IMR-90 (cell line): ENCODE data around the gene MAK. TPM values are rescaled to one million over a fixed set of nuclear protein-coding genes. Genes with fewer than 3 reads are reported as not detected.

Source experiments
- ATAC-seq: fragments of 200-7000 bp; cut with Tn5 transposase; 2 replicates; pipeline ENCODE4 v1.9.1; 2020; ENCODE audit warnings: low read depth, mild to moderate bottlenecking, moderate library complexity
- BruUV-seq: library from RNA; stranded (reverse); fragments of 400-500 nt; replicated peaks from 2 replicates; lab custom pipeline; 2021; lab: Mats Ljungman, UMichigan
- CTCF ChIA-PET: fragments of 300-600 bp; formaldehyde crosslinking; extraction: SDS; loops from one replicate; lab custom pipeline; 2021; ENCODE audit warnings: antibody characterized with exemption; lab: Yijun Ruan, JAX
- POLR2A ChIA-PET: fragments of 300-600 bp; sonication (Branson Sonifier 250); formaldehyde crosslinking; loops from one replicate; lab custom pipeline; 2022; ENCODE audit warnings: antibody characterized with exemption; ENCODE audit not compliant: unreplicated experiment; lab: Charles Lee
- DNase-seq: peaks from one replicate; pipeline ENCODE4 v3.0.0; 2013
- H2AFZ ChIP-seq: replicated peaks from 2 replicates; pipeline ENCODE3; 2013; ENCODE audit warnings: low read length, mild to moderate bottlenecking; ENCODE audit not compliant: poor library complexity
- H2AK5ac ChIP-seq: 2 replicates; pipeline ENCODE4 v1.6.1; 2013; ENCODE audit warnings: low read depth, low read length, inconsistent platforms
- H2AK9ac ChIP-seq: replicated peaks from 2 replicates; pipeline ENCODE3; 2013; ENCODE audit warnings: mild to moderate bottlenecking, low read depth, low read length, moderate library complexity; ENCODE audit not compliant: poor library complexity
- H2BK120ac ChIP-seq: 2 replicates; pipeline ENCODE4 v1.6.1; 2013; ENCODE audit warnings: low read depth, low read length, inconsistent platforms
- H2BK15ac ChIP-seq: 3 replicates; pipeline ENCODE4 v1.6.1; 2013; ENCODE audit warnings: low read depth, low read length, inconsistent platforms
- H2BK20ac ChIP-seq: 2 replicates; pipeline ENCODE4 v1.6.1; 2013; ENCODE audit warnings: low read depth, mild to moderate bottlenecking, inconsistent platforms, low read length, moderate library complexity
- H2BK5ac ChIP-seq: 2 replicates; pipeline ENCODE4 v1.6.1; 2013; ENCODE audit warnings: mild to moderate bottlenecking, low read depth, low read length, inconsistent platforms; ENCODE audit not compliant: poor library complexity, severe bottlenecking
- H3K14ac ChIP-seq: replicated peaks from 2 replicates; pipeline ENCODE4 v1.6.1; 2013; ENCODE audit warnings: low read depth, low read length, inconsistent platforms
- H3K18ac ChIP-seq: 2 replicates; pipeline ENCODE4 v1.6.1; 2013; ENCODE audit warnings: low read depth, low read length, control low read depth
- H3K23ac ChIP-seq: 2 replicates; pipeline ENCODE4 v1.6.1; 2013; ENCODE audit warnings: low read depth, low read length, inconsistent platforms
- H3K27ac ChIP-seq: 2 replicates; pipeline ENCODE4 v1.5.1; 2013; ENCODE audit warnings: mild to moderate bottlenecking, control low read depth, low read length; ENCODE audit not compliant: insufficient read depth
- H3K27me3 ChIP-seq: 2 replicates; pipeline ENCODE4 v1.6.1; 2013; ENCODE audit warnings: low read length; ENCODE audit not compliant: control insufficient read depth, insufficient read depth
- H3K36me3 ChIP-seq: 2 replicates; pipeline ENCODE4 v1.6.1; 2013; ENCODE audit warnings: low read length, mixed read lengths; ENCODE audit not compliant: control insufficient read depth, insufficient read depth
- H3K4ac ChIP-seq: 2 replicates; pipeline ENCODE4 v1.6.1; 2013; ENCODE audit warnings: low read depth, low read length, inconsistent platforms
- H3K4me1 ChIP-seq: 2 replicates; pipeline ENCODE4 v1.6.1; 2013; ENCODE audit warnings: low read length, mixed read lengths; ENCODE audit not compliant: control insufficient read depth, insufficient read depth
- H3K4me2 ChIP-seq: 2 replicates; pipeline ENCODE4 v1.6.1; 2013; ENCODE audit warnings: low read depth, mild to moderate bottlenecking, control low read depth, low read length, moderate library complexity
- H3K4me3 ChIP-seq: 2 replicates; pipeline ENCODE4 v1.5.1; 2013; ENCODE audit warnings: low read depth, mild to moderate bottlenecking, control low read depth, low read length, moderate library complexity; ENCODE audit not compliant: insufficient read depth
- H3K56ac ChIP-seq: 2 replicates; pipeline ENCODE4 v1.6.1; 2013; ENCODE audit warnings: low read length, inconsistent platforms; ENCODE audit not compliant: insufficient read depth; ENCODE audit errors: extremely low read depth
- H3K79me1 ChIP-seq, 2 experiments: 2 replicates each; pipeline ENCODE4 v1.6.1; 2013; ENCODE audit warnings: low read length in 2 of 2, inconsistent platforms in 1 of 2, low read depth in 1 of 2
- H3K9ac ChIP-seq: 2 replicates; pipeline ENCODE4 v1.6.1; 2013; ENCODE audit warnings: low read depth, low read length, control low read depth
- H3K9me1 ChIP-seq: 2 replicates; pipeline ENCODE4 v1.6.1; 2013; ENCODE audit warnings: low read length, inconsistent platforms; ENCODE audit not compliant: insufficient read depth
- H3K9me3 ChIP-seq: 2 replicates; pipeline ENCODE4 v1.6.1; 2013; ENCODE audit warnings: low read length; ENCODE audit not compliant: control insufficient read depth, insufficient read depth
- H4K20me1 ChIP-seq: 2 replicates; pipeline ENCODE4 v1.6.1; 2013; ENCODE audit warnings: low read length, inconsistent platforms; ENCODE audit not compliant: insufficient read depth
- H4K5ac ChIP-seq: 2 replicates; pipeline ENCODE4 v1.6.1; 2013; ENCODE audit warnings: mild to moderate bottlenecking, low read depth, low read length, control low read depth
- H4K8ac ChIP-seq, 2 experiments: 2 replicates each; pipeline ENCODE4 v1.6.1; 2013; ENCODE audit warnings: low read depth in 2 of 2, low read length in 2 of 2, control low read depth in 1 of 2, inconsistent platforms in 1 of 2
- H4K91ac ChIP-seq: 2 replicates; pipeline ENCODE4 v1.6.1; 2013; ENCODE audit warnings: low read depth, low read length, inconsistent platforms; ENCODE audit not compliant: insufficient read depth
- CHD1 ChIP-seq: IDR thresholded peaks from 2 replicates; pipeline ENCODE4 v1.6.1; 2012; ENCODE audit warnings: low read depth, low read length, improper control_type of control experiment
- CTCF ChIP-seq: conservative IDR thresholded peaks from 2 replicates; pipeline ENCODE4 v1.5.1; 2012; ENCODE audit warnings: mild to moderate bottlenecking, low read depth, low read length, improper control_type of control experiment
- MAFK ChIP-seq: IDR thresholded peaks from 2 replicates; pipeline ENCODE4 v1.6.1; 2012; ENCODE audit warnings: low read depth, low read length, improper control_type of control experiment
- RAD21 ChIP-seq: IDR thresholded peaks from 2 replicates; pipeline ENCODE4 v1.6.1; 2012; ENCODE audit warnings: low read length, improper control_type of control experiment
- RFX5 ChIP-seq: IDR thresholded peaks from 2 replicates; pipeline ENCODE4 v1.8.0; 2012; ENCODE audit warnings: low read depth, mild to moderate bottlenecking, low read length, moderate library complexity
- USF2 ChIP-seq: fragments of 150-350 bp; IDR thresholded peaks from 2 replicates; pipeline ENCODE4 v1.6.1; 2017; ENCODE audit warnings: mild to moderate bottlenecking, antibody characterized with exemption, low read length, low read depth
- WGBS, 2 experiments: methylation state at CpG; one replicate each; pipeline versions ENCODE4 v1.1.5 to v1.1.7; 2013; ENCODE audit warnings: missing lambda C conversion rate in 2 of 2; ENCODE audit not compliant: insufficient read length in 1 of 2; ENCODE audit errors: extremely low coverage in 2 of 2; 5-methylcytosine and 5-hydroxymethylcytosine counted together
- dilution Hi-C: fragments of 300-500 bp; cut with HindIII; formaldehyde crosslinking; loops from one replicate; pipeline ENCODE4 v1.14.3; 2018; ENCODE audit warnings: low sequenced_read_pairs; ENCODE audit not compliant: unreplicated experiment
- in situ Hi-C: fragments of 300-500 bp; cut with MboI; formaldehyde crosslinking; loops from 3 replicates; pipeline ENCODE4 v1.14.3; 2019; ENCODE audit warnings: low sequenced_read_pairs, inconsistent platforms, mixed read lengths
- intact Hi-C: fragments of 100-400 bp; cut with micrococcal nuclease; formaldehyde crosslinking; loops from 2 replicates; pipeline ENCODE4 v1.10.0; 2022
- polyA plus RNA-seq, 3 experiments: library from polyadenylated mRNA; depleted of rRNA; stranded (reverse); fragments of >200 nt; gene quantifications; 2 replicates each; pipeline ENCODE4 v1.2.3, GENCODE V29; 2012; ENCODE audit warnings: low replicate concordance in 1 of 3
- total RNA-seq: library from RNA; depleted of rRNA; stranded (reverse); fragments of >200 nt; gene quantifications from 2 replicates; pipeline ENCODE4 v1.2.3, GENCODE V29; 2012

The MAK gene
- total and polyA plus RNA-seq, 2 of the 4 experiments (the other 2 are of a cell fraction), result not detected

GRCh38 chr6:10793035-10793434 lies 45.3 kb downstream of the MAK start:
- no peak overlapping the region for H3K4me2 ChIP-seq
- H3K9ac ChIP-seq, result no peak overlapping the region
- dilution Hi-C loops, result no loop called here
- in situ Hi-C loops, result no loop called here
- no peak for ATAC-seq
- intact Hi-C loops, result no loop called here
- no peak for DNase-seq
- no peak overlapping the region for H3K27ac ChIP-seq
- POLR2A ChIA-PET, result no interaction called here
- peaks cover 2% of the 10 kb centered on the region; the same call in 1 of the 2 replicates for H3K9me1 ChIP-seq
- TF ChIP-seq CHD1, result no peak
- TF ChIP-seq CTCF, result no peak
- TF ChIP-seq RAD21, result no peak
- TF ChIP-seq RFX5, result no peak
- TF ChIP-seq USF2, result no peak
- no peak for TF ChIP-seq MAFK
- H2AK5ac ChIP-seq, result no peak overlapping the region
- CTCF ChIA-PET, result interaction anchor here (0.6 kb wide), 1 partner anchor 205 kb away, joined by 3 read pairs; no protein-coding TSS in a partner anchor
- no peak overlapping the region for H3K4ac ChIP-seq
- H2AFZ ChIP-seq, result no peak overlapping the region
- no peak overlapping the region for H2BK20ac ChIP-seq
- H3K79me1 ChIP-seq, result no peaks in the 10 kb centered on the region
- no TSS peak for BruUV-seq
- no peaks in the 10 kb centered on the region for H3K9me3 ChIP-seq
- no peaks in the 10 kb centered on the region for H3K27me3 ChIP-seq
- H3K36me3 ChIP-seq, result no peaks in the 10 kb centered on the region
- no peak overlapping the region for H2BK120ac ChIP-seq
- H2BK15ac ChIP-seq, result no peak overlapping the region
- no peak overlapping the region for H2AK9ac ChIP-seq
- H4K5ac ChIP-seq, result no peak overlapping the region
- no peaks in the 10 kb centered on the region for H4K20me1 ChIP-seq
- no peak overlapping the region for H3K4me3 ChIP-seq
- no peak overlapping the region for H4K8ac ChIP-seq
- no peak overlapping the region for H4K91ac ChIP-seq
- H3K23ac ChIP-seq, result no peak overlapping the region
- H3K4me1 ChIP-seq, result no peaks in the 10 kb centered on the region; the same call in 1 of the 2 replicates
- H3K18ac ChIP-seq, result no peak overlapping the region
- no peak overlapping the region for H3K56ac ChIP-seq
- H3K14ac ChIP-seq, result no peak overlapping the region
- no peak overlapping the region for H2BK5ac ChIP-seq
- WGBS, 2 experiments, result no CpG with 5 or more reads among the region's 3 CpGs
